HL-60 (cell line): ENCODE data around the gene LRRC8A.

Source experiments
- DNase-seq, 2 experiments: peaks; one replicate each; pipeline ENCODE4 v3.0.0-alpha.2; 2010 to 2020; ENCODE audit warnings: low read depth in 1 of 2, low spot score in 1 of 2
- H3K27ac ChIP-seq: fragments of 250-450 bp; sonication (Bioruptor Pico); replicated peaks from 2 replicates; pipeline ENCODE4 v1.5.1; 2020; ENCODE audit warnings: mild to moderate bottlenecking, moderate library complexity
- H3K27me3 ChIP-seq: fragments of 250-450 bp; sonication (Bioruptor Pico); 2 replicates; pipeline ENCODE4 v1.5.1; 2021; ENCODE audit warnings: mild to moderate bottlenecking, moderate library complexity; ENCODE audit not compliant: insufficient read depth, poor library complexity, severe bottlenecking
- H3K4me3 ChIP-seq: replicated peaks from 2 replicates; pipeline ENCODE4 v1.5.1; 2011; ENCODE audit warnings: mild to moderate bottlenecking, control low read depth, low read length; ENCODE audit not compliant: insufficient read depth
- GABPA ChIP-seq: IDR thresholded peaks from 2 replicates; pipeline ENCODE4 v1.6.1; 2012; ENCODE audit warnings: low read depth
- POLR2AphosphoS5 ChIP-seq: IDR thresholded peaks from 2 replicates; pipeline ENCODE4 v1.6.1; 2012; ENCODE audit warnings: low read depth
- SPI1 ChIP-seq: IDR thresholded peaks from 2 replicates; pipeline ENCODE4 v1.6.1; 2012; ENCODE audit warnings: low read depth, mild to moderate bottlenecking, borderline replicate concordance
- TF ChIP-seq, protein P1 (sequence below): IDR thresholded peaks from 2 replicates; pipeline ENCODE4 v1.6.1; 2012; ENCODE audit warnings: low read depth; ENCODE audit not compliant: insufficient replicate concordance
- TF ChIP-seq, protein P2 (sequence below): IDR thresholded peaks from one replicate; pipeline ENCODE4 v1.5.1; 2011; ENCODE audit warnings: low read length, control low read depth, inconsistent platforms; ENCODE audit not compliant: insufficient read depth

The LRRC8A gene

DNA sequence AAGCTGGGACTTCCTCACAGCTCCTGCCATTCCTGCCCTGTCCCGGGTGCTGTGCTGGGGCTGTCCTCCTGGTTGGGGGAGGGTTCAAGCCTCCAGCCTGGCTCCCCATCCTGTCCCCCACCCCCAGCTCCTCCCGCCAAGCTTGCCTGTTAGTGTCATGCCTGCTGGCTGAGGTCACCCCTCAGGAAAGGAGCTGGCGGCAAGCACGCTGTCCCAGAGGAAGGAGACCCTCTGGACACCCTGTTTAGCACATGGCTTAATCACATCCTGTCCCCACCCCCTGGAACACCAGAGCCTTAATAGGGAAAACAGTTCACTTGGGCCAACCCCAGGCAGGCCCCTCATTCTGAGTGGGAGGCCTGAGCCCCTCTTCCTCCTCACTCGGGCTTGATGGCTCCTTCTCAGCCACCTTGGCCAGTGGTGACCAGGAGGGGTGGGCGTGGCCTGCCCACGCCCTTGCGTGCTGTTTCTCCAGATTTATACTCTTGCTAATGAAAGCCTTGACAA is 29.6 kb downstream of the LRRC8A start:
- Histone ChIP-seq H3K27ac (no peak overlapping the region), H3K4me3 (no peak overlapping the region), H3K27me3 (no peaks in the 10 kb centered on the region)
- DNase-seq: no peak
- TF ChIP-seq POLR2AphosphoS5 (no peak), SPI1 (no peak), GABPA (no peak)
- TF ChIP-seq, protein P1, sequence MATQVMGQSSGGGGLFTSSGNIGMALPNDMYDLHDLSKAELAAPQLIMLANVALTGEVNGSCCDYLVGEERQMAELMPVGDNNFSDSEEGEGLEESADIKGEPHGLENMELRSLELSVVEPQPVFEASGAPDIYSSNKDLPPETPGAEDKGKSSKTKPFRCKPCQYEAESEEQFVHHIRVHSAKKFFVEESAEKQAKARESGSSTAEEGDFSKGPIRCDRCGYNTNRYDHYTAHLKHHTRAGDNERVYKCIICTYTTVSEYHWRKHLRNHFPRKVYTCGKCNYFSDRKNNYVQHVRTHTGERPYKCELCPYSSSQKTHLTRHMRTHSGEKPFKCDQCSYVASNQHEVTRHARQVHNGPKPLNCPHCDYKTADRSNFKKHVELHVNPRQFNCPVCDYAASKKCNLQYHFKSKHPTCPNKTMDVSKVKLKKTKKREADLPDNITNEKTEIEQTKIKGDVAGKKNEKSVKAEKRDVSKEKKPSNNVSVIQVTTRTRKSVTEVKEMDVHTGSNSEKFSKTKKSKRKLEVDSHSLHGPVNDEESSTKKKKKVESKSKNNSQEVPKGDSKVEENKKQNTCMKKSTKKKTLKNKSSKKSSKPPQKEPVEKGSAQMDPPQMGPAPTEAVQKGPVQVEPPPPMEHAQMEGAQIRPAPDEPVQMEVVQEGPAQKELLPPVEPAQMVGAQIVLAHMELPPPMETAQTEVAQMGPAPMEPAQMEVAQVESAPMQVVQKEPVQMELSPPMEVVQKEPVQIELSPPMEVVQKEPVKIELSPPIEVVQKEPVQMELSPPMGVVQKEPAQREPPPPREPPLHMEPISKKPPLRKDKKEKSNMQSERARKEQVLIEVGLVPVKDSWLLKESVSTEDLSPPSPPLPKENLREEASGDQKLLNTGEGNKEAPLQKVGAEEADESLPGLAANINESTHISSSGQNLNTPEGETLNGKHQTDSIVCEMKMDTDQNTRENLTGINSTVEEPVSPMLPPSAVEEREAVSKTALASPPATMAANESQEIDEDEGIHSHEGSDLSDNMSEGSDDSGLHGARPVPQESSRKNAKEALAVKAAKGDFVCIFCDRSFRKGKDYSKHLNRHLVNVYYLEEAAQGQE: no peak

DNA sequence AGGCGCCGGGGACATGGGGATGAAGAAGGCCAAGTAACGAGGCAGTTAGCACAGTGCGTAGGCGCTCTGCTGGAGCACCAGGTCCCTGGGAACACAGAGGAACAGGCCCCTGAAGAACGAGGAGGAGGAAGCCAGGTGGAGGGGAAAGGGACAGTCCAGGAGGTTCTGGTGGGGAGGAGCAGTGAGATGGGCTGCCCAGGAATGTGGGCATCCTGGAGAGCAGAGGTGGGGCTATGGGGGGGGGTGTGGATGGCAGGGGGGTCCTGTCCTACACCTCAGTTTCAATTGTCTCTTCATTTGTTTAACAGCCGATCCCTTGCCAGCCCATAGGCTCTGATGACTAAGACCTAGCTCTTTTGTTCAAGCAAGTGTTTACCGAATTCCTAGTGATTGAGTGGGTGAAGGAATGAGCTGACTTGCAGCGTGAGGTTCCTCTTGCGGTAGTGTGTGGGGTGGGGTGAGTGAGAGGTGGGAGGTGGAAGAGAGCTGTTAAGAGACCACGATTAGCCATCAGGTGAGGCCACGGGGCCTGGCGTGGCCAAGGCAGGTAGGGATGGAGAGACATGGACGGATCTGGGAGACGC is 30.4 kb downstream of the LRRC8A start:
- DNase-seq: no peak
- H3K4me3 ChIP-seq: no peak overlapping the region
- no peaks in the 10 kb centered on the region for H3K27me3 ChIP-seq
- H3K27ac ChIP-seq: no peak overlapping the region
- TF ChIP-seq, protein P2, sequence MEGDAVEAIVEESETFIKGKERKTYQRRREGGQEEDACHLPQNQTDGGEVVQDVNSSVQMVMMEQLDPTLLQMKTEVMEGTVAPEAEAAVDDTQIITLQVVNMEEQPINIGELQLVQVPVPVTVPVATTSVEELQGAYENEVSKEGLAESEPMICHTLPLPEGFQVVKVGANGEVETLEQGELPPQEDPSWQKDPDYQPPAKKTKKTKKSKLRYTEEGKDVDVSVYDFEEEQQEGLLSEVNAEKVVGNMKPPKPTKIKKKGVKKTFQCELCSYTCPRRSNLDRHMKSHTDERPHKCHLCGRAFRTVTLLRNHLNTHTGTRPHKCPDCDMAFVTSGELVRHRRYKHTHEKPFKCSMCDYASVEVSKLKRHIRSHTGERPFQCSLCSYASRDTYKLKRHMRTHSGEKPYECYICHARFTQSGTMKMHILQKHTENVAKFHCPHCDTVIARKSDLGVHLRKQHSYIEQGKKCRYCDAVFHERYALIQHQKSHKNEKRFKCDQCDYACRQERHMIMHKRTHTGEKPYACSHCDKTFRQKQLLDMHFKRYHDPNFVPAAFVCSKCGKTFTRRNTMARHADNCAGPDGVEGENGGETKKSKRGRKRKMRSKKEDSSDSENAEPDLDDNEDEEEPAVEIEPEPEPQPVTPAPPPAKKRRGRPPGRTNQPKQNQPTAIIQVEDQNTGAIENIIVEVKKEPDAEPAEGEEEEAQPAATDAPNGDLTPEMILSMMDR: no peak
- TF ChIP-seq, protein P1: no peak
- TF ChIP-seq POLR2AphosphoS5 (no peak), GABPA (no peak), SPI1 (no peak)

DNA sequence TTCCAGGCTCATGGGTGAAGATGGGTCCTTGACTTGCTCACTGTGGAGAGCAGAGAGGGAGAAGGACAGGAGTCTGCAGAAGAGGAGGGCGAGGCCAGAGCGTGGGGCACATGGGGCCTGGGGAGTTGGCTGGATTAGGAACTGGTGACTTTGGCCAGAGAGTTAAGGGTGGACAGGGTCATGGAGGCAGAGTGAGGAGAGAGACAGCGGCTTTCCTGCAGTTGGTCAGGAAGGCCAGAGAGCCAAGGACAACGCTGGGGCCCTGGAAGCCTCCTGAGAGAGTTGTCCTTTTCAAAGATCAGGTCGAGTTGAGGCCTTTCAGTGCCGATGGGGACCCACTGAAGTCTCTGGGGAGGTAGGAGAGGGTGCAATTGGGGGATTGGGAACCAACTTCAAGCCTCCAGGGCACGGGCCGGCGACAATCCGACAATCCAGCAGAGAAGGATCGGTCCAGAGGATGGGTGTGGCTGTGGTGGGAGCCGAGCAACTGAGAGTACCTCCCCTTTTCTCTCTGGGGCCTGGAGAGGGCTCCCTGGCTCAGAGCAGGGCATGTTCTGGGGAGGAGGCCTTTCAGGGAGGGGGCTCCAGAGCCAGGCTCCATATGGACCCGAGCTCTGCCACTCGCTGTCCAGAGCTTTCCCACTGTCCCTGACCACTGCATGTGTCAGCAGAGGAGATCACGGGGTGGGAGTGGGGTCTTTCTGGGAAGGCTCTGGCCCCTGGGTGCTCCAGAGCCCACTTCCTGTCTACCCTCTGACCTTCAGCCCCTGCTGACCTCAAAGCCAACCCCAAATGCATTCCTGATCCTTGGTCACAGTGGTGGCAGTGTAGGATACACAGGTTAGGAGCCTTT is 31.3 kb downstream of the LRRC8A start:
- DNase-seq: no peak
- Histone ChIP-seq H3K4me3 (no peak overlapping the region), H3K27me3 (no peaks in the 10 kb centered on the region), H3K27ac (no peak overlapping the region)
- TF ChIP-seq GABPA (no peak), POLR2AphosphoS5 (no peak), SPI1 (no peak)
- TF ChIP-seq, protein P1: no peak
- TF ChIP-seq, protein P2: no peak
